Measurements from ENCODE around the gene TIPARP. TPM values are rescaled to one million over a fixed set of nuclear protein-coding genes. Genes with fewer than 3 reads are reported as not detected.

The TIPARP gene
- polyA plus RNA-seq, 1 donor, result 17.4 TPM

DNA sequence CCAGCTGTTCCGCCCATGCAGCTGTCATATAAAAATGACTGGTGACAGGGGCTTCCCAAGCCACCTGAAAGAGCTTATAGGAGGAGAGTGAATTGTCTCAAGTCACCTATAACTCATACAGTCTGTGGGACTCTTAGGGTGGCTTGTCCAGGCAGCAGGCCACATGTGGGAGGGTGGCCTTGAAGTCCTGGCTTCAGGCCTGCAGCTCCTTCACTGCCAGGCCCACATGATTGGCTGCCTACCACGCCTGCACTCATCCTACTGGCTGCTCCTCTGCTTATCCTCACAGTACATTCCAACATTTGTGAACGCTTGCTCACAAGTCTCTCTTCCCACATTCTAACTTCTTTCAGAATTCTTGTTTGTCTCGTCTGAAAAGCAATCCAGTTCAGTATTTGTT, 41.1 kb upstream of the TIPARP start:
- no peak for DNase-seq
- Histone ChIP-seq H3K9me3 (ENCODE audit: control insufficient read depth, low read depth, low read length) (no peaks in the 10 kb centered on the region), H3K4me1 (ENCODE audit: control insufficient read depth, insufficient read depth, low read length) (peaks cover 9% of the 10 kb centered on the region), H3K36me3 (ENCODE audit: control insufficient read depth, insufficient read depth, low read length) (no peaks in the 10 kb centered on the region), H3K27ac (ENCODE audit: low read length) (no peak overlapping the region), H3K27me3 (ENCODE audit: control insufficient read depth, insufficient read depth, low read length) (no peaks in the 10 kb centered on the region), H3K4me3 (ENCODE audit: low read length) (no peak overlapping the region)
- no CpG with 5 or more reads among the region's 4 CpGs for WGBS (ENCODE audit: insufficient coverage, low lambda C conversion rate)

DNA sequence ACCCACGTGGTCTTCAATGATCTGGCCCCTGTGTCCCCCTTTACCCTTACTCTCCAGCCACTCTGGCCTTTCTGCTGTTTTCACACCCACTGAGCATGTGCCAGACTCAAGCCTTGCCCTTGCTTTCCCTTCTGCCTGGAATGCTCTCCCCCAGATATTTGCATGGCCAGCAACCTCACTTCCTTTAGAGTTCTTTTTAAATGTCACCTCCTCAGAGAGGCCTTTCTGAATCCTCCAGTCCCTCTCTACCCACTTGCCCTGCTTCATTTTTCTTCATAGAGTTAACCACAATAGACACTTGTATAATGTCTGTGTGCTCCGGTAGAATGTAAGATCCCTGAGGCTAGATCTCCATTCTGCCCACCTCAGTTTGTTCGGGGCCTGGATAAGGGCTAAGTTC, 39.4 kb upstream of the TIPARP start:
- Histone ChIP-seq H3K27ac (ENCODE audit: low read length) (no peak overlapping the region), H3K27me3 (ENCODE audit: control insufficient read depth, insufficient read depth, low read length) (peaks cover 2% of the 10 kb centered on the region), H3K4me1 (ENCODE audit: control insufficient read depth, insufficient read depth, low read length) (no peaks in the 10 kb centered on the region), H3K4me3 (ENCODE audit: low read length) (no peak overlapping the region), H3K9me3 (ENCODE audit: control insufficient read depth, low read depth, low read length) (no peaks in the 10 kb centered on the region), H3K36me3 (ENCODE audit: control insufficient read depth, insufficient read depth, low read length) (no peaks in the 10 kb centered on the region)
- WGBS (ENCODE audit: insufficient coverage, low lambda C conversion rate), result 90% methylated on average over 2 of the region's 3 CpGs
- no peak for DNase-seq

DNA sequence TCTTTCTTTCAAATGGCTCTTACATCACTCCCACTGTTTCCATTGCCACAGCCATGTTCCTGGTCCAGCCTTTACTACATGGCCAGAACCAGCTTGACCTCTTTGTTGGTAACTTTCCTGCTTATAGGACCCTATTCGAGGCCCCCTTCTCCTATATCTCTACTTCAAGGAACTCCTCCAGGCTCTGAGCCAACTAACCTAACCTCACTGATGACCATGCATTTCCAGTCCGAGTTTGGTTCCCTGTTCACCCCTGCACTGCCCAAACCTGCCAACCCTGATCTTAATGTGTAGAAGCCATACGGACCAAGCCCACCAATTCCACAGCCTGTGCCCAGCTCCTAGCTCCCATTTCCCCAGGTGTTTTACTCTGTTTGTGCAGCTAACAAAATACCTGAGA, 38.4 kb upstream of the TIPARP start:
- DNase-seq, result no peak
- no peak overlapping the region for H3K4me3 ChIP-seq (ENCODE audit: low read length)
- H3K9me3 ChIP-seq (ENCODE audit: control insufficient read depth, low read depth, low read length), result no peaks in the 10 kb centered on the region
- H3K4me1 ChIP-seq (ENCODE audit: control insufficient read depth, insufficient read depth, low read length), result no peaks in the 10 kb centered on the region
- H3K36me3 ChIP-seq (ENCODE audit: control insufficient read depth, insufficient read depth, low read length), result no peaks in the 10 kb centered on the region
- peaks cover 2% of the 10 kb centered on the region for H3K27me3 ChIP-seq (ENCODE audit: control insufficient read depth, insufficient read depth, low read length)
- no CpG with 5 or more reads among the region's 3 CpGs for WGBS (ENCODE audit: insufficient coverage, low lambda C conversion rate)
- H3K27ac ChIP-seq (ENCODE audit: low read length), result no peak overlapping the region

DNA sequence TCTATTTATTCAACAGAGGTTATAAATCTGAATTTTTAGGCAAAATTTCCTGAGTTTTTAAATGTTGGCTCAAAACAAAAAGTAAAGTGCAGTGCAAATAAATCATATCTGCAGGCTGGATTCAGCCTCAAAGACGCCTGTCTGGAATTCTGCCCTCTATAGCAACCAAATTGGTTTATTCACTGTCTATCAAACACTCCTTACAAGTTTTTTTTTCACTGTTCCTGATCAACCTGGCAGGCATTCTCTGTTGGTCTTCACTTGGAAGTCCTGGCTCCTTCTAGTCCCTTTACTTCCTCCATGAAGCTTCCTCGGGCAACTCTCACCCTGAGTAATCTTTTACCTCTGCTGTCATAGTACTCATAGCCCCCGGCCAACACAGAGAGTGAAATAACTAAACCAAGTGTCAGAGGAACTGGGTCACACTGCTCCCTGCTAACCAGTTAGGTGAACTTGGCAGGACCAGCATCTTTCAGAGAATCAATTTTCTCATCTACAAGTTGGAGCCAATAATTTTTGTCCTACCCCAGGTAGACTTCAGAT, 36.8 kb upstream of the TIPARP start:
- Histone ChIP-seq H3K27ac (ENCODE audit: low read length) (no peak overlapping the region), H3K9me3 (ENCODE audit: control insufficient read depth, low read depth, low read length) (no peaks in the 10 kb centered on the region), H3K36me3 (ENCODE audit: control insufficient read depth, insufficient read depth, low read length) (no peaks in the 10 kb centered on the region), H3K27me3 (ENCODE audit: control insufficient read depth, insufficient read depth, low read length) (peaks cover 2% of the 10 kb centered on the region), H3K4me3 (ENCODE audit: low read length) (no peak overlapping the region), H3K4me1 (ENCODE audit: control insufficient read depth, insufficient read depth, low read length) (no peaks in the 10 kb centered on the region)
- DNase-seq, result no peak
- WGBS (ENCODE audit: insufficient coverage, low lambda C conversion rate), result no CpG with 5 or more reads among the region's 3 CpGs

DNA sequence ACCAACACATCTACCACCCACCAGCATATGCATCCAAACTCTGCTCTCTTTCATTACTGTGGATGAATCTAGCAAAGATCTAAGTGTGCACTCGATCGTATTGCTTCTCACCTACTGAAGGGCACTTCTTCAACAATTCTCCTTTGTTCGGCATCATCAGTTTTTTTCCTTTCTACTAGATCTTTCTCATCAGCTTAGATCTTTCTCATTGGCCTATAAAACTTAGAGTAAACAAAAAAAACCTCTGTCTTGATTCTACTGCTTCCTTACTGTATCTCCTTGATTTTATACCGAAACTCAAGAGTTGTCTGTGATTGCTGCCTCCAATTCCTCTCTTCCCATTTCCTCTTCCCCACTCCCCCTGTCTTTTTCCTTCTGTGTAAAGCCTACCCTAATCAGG, 36.1 kb upstream of the TIPARP start:
- no peaks in the 10 kb centered on the region for H3K9me3 ChIP-seq (ENCODE audit: control insufficient read depth, low read depth, low read length)
- 88% methylated on average over 3 of the region's 4 CpGs for WGBS (ENCODE audit: insufficient coverage, low lambda C conversion rate)
- no peaks in the 10 kb centered on the region for H3K4me1 ChIP-seq (ENCODE audit: control insufficient read depth, insufficient read depth, low read length)
- no peaks in the 10 kb centered on the region for H3K36me3 ChIP-seq (ENCODE audit: control insufficient read depth, insufficient read depth, low read length)
- H3K27ac ChIP-seq (ENCODE audit: low read length), result no peak overlapping the region
- H3K4me3 ChIP-seq (ENCODE audit: low read length), result no peak overlapping the region
- peaks cover 4% of the 10 kb centered on the region for H3K27me3 ChIP-seq (ENCODE audit: control insufficient read depth, insufficient read depth, low read length)
- no peak for DNase-seq

DNA sequence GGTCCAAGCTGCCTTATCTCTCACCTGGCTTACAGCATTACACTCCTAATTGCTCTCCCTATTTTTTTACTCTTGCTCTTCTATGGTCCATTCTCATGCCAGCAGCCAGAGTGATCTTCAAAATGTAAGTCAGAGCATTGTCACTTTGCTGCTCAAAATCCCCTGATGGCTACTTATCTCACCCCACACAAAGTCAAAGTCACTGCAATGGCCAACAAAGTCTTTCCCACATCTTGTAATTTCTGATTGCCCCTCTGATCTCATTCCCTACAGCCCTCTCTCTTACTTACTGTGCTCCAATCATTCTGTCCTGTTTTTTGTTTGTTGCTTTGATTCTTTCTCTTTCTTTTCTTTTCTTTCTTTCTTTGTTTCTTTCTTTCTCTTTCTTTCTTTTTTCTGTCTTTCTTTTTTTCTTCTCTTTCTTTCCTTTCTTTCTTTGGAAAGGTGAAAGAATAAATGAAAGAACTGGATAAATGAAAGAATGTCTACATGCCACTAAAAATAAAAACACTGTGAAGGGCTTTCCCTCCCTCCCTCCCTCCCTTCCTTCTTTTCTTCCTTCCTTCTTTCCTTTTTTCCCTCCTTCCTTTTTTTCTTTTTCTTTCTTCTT, 34.9 kb upstream of the TIPARP start:
- peaks cover 4% of the 10 kb centered on the region for H3K27me3 ChIP-seq (ENCODE audit: control insufficient read depth, insufficient read depth, low read length)
- no peak overlapping the region for H3K4me3 ChIP-seq (ENCODE audit: low read length)
- DNase-seq, result no peak
- H3K4me1 ChIP-seq (ENCODE audit: control insufficient read depth, insufficient read depth, low read length), result no peaks in the 10 kb centered on the region
- H3K9me3 ChIP-seq (ENCODE audit: control insufficient read depth, low read depth, low read length), result no peaks in the 10 kb centered on the region
- no peaks in the 10 kb centered on the region for H3K36me3 ChIP-seq (ENCODE audit: control insufficient read depth, insufficient read depth, low read length)
- H3K27ac ChIP-seq (ENCODE audit: low read length), result no peak overlapping the region

DNA sequence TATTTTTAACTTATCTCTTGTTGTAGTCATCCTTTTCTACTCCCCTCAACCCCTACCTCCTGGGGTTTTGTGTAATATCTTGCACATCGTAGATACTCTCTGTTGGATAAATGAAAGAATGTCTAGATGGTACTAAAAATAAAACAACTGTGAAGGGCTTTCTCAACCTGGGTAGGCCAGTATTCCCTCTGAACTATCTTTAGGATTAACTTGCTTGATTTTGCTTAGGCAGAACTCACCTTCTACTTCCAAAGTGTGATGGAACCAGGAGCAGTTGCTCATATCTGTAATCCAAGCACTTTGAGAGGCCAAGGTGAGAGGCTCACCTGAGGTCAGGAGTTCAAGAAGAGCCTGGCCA, 32.8 kb upstream of the TIPARP start:
- H3K27me3 ChIP-seq (ENCODE audit: control insufficient read depth, insufficient read depth, low read length), result peaks cover 4% of the 10 kb centered on the region
- H3K4me3 ChIP-seq (ENCODE audit: low read length), result no peak overlapping the region
- DNase-seq, result no peak
- WGBS (ENCODE audit: insufficient coverage, low lambda C conversion rate), result no CpG with 5 or more reads among the region's 1 CpG
- no peaks in the 10 kb centered on the region for H3K9me3 ChIP-seq (ENCODE audit: control insufficient read depth, low read depth, low read length)
- no peaks in the 10 kb centered on the region for H3K4me1 ChIP-seq (ENCODE audit: control insufficient read depth, insufficient read depth, low read length)
- H3K27ac ChIP-seq (ENCODE audit: low read length), result no peak overlapping the region
- no peaks in the 10 kb centered on the region for H3K36me3 ChIP-seq (ENCODE audit: control insufficient read depth, insufficient read depth, low read length)

DNA sequence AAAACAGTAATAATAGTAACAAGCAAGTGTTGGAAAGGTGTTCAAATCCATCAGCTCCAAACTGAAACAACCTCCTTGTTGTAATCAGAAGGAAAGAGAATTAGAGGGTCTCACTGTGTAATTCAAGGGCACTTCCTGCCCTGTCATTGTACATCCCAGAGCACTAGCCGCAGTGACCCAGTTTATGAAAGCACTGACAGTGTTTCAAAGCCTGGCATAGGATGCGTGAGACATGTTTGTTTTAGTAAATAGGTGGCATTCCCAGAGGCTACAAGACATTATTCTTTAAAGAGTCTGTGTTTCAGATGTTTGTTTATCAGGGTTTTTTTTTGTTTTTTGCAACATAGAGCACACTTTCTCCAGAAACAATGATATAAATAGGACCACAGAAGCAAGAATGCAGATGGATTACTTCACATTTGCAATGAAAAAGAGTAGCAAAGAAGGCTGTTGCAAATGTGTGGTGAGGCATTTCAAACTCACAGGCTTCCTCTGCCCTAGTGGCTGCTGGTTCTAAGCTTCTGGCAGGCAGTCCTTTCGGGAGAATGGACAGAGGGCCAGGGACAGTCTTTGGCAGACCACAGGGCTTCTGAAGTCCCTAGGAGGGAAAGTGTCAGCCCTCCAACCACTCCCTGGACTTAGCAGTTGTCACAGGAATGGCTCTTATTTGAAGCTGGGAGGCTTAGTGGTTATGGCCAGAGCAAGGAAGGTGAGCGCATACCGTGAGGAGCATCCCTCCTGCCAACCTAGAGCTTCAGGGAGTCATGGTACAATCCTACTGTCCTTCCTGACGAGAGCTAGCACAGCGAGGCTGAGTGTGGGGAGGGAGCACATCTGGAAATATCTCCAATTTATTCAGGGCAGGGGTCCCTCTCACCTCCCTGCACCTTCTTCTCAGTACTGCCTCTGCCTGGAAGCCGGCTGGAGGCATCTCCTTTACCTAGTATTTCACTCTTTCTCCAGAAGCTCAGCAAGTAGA, 31.4 kb upstream of the TIPARP start:
- Histone ChIP-seq H3K27ac (ENCODE audit: low read length) (no peak overlapping the region), H3K4me1 (ENCODE audit: control insufficient read depth, insufficient read depth, low read length) (no peaks in the 10 kb centered on the region), H3K9me3 (ENCODE audit: control insufficient read depth, low read depth, low read length) (no peaks in the 10 kb centered on the region), H3K4me3 (ENCODE audit: low read length) (no peak overlapping the region), H3K36me3 (ENCODE audit: control insufficient read depth, insufficient read depth, low read length) (no peaks in the 10 kb centered on the region), H3K27me3 (ENCODE audit: control insufficient read depth, insufficient read depth, low read length) (peaks cover 4% of the 10 kb centered on the region)
- no peak for DNase-seq
- WGBS (ENCODE audit: insufficient coverage, low lambda C conversion rate), result 71% methylated on average over 1 of the region's 8 CpGs

DNA sequence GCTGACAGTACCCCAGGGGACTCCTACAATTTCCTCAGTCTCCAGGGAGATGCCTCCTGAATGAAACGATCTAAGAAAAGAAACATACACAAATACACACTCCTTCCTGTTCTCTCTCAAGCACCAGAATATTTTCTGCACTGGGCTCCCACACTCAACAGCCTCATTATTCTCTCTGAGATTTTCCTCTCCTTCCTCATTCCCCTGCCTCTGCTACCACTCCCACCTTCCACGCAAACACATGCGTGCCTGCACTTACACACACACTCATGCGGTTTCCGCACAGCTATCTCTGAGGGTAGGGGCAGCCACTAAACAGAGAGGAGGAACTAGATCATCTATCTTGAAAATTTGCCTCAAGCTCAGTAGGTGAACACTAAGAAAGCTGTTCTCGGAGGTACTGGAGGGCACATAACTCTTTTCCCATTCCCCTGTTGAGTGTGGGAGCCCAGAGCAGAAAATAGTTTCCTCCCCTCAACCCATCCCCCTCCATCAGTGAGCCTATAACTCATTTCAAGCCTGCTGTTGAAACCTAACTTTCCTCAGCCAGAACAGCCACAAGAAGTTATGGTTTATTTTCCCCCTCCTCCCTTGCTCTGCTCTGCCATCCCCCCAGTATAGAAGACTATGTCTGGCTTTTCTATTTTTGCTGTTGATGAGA, 30.5 kb upstream of the TIPARP start:
- Histone ChIP-seq H3K4me3 (ENCODE audit: low read length) (no peak overlapping the region), H3K27me3 (ENCODE audit: control insufficient read depth, insufficient read depth, low read length) (peaks cover 4% of the 10 kb centered on the region), H3K4me1 (ENCODE audit: control insufficient read depth, insufficient read depth, low read length) (no peaks in the 10 kb centered on the region), H3K27ac (ENCODE audit: low read length) (no peak overlapping the region), H3K36me3 (ENCODE audit: control insufficient read depth, insufficient read depth, low read length) (no peaks in the 10 kb centered on the region), H3K9me3 (ENCODE audit: control insufficient read depth, low read depth, low read length) (no peaks in the 10 kb centered on the region)
- WGBS (ENCODE audit: insufficient coverage, low lambda C conversion rate), result no CpG with 5 or more reads among the region's 6 CpGs
- DNase-seq, result no peak

DNA sequence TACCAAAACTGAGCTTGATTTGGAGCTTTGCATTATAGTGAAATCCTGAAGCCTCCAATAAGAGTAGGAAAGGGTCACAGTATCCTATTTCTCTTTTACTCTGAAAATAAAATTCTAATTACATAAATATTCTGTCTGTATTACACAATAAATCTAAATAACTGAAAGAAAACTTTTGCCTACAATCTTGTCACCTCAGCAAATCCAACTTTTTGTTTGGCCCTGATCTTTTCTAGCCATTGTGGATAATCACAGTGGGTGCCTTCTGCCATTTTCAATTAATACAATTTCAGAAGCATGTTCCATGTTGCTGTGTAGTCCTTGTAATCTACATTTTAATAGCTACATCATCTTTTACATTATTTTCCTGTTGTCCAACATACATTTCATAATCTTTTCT, 29.4 kb upstream of the TIPARP start:
- Histone ChIP-seq H3K4me1 (ENCODE audit: control insufficient read depth, insufficient read depth, low read length) (no peaks in the 10 kb centered on the region), H3K36me3 (ENCODE audit: control insufficient read depth, insufficient read depth, low read length) (no peaks in the 10 kb centered on the region), H3K4me3 (ENCODE audit: low read length) (no peak overlapping the region), H3K9me3 (ENCODE audit: control insufficient read depth, low read depth, low read length) (no peaks in the 10 kb centered on the region), H3K27me3 (ENCODE audit: control insufficient read depth, insufficient read depth, low read length) (peaks cover 2% of the 10 kb centered on the region), H3K27ac (ENCODE audit: low read length) (no peak overlapping the region)
- no peak for DNase-seq
